Loucy (cell line): Measurements from ENCODE around the gene CUEDC1.
"Not testable (repeated sequence)": the region's sequence is repeated elsewhere in the genome, so short reads cannot be mapped to it uniquely, and the experiment has no call there.

Experiments
- CTCF ChIP-seq: fragments of 200-600 bp; sonication (generic); conservative IDR thresholded peaks from 2 replicates; pipeline ENCODE4 v1.5.1; 2014; ENCODE audit warnings: mild to moderate bottlenecking, antibody characterized with exemption, low read length
- EZH2phosphoT487 ChIP-seq: fragments of 200-600 bp; IDR thresholded peaks from 2 replicates; pipeline ENCODE4 v1.6.1; 2018; ENCODE audit warnings: antibody characterized with exemption, mild to moderate bottlenecking, moderate library complexity, borderline replicate concordance

GRCh38 chr17:57958391-57958790, 3.2 kb upstream of the CUEDC1 start:
- not testable (repeated sequence) for TF ChIP-seq CTCF, EZH2phosphoT487
